ENCODE results near the gene S100A11.

Gene S100A11

DNA sequence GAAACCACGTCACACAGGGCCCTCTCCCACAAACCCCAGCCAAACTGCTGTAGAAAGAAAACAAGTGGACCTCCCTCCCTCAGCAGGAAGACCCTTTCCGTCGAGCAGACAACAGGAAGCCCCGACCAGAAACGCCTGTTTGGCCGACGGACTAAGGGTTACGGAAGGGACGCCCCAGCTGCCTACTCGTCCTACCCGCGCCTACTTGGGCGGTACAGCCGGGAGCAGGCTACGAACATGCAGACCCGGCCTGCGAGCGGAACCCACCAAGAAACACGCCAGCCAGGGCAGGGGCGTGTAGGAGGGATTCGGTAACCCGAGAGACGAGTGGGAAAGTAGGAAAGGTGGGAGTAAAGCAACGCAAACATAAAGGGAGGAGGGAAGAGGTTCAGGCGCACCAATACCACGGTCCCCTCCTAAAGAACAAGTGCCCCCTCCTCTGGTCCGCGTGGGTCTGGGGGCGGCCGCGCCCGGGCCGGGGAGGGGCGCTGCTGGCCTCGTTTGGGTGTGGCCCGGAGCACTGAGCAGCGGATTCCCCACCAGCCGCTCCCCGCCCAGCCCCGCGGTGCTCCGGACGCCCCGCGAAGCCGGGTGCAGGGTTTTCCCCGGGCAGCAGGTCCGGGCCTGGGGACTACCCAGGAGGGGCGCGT, 43.6 kb downstream of the S100A11 start:
- Histone ChIP-seq H3K36me3 (ENCODE audit: control insufficient read depth, insufficient read depth, low read length) (peaks cover 4% of the 10 kb centered on the region; the same call in 1 of the 2 replicates), H3K27me3 (ENCODE audit: control insufficient read depth, insufficient read depth, low read length) (no peaks in the 10 kb centered on the region), H3K4me1 (ENCODE audit: control insufficient read depth, insufficient read depth, low read length) (peaks cover 49% of the 10 kb centered on the region), H3K4me3 (ENCODE audit: low read depth, low read length) (peak overlapping the region; percentile 79), H3K27ac (ENCODE audit: low read depth, low read length) (peak overlapping the region; percentile 83; the same call in 1 of the 2 replicates), H3K9me3 (ENCODE audit: control insufficient read depth, insufficient read depth, low read depth, low read length) (no peaks in the 10 kb centered on the region), H3K9ac (ENCODE audit: low read length) (peak overlapping the region; percentile 97)

DNA sequence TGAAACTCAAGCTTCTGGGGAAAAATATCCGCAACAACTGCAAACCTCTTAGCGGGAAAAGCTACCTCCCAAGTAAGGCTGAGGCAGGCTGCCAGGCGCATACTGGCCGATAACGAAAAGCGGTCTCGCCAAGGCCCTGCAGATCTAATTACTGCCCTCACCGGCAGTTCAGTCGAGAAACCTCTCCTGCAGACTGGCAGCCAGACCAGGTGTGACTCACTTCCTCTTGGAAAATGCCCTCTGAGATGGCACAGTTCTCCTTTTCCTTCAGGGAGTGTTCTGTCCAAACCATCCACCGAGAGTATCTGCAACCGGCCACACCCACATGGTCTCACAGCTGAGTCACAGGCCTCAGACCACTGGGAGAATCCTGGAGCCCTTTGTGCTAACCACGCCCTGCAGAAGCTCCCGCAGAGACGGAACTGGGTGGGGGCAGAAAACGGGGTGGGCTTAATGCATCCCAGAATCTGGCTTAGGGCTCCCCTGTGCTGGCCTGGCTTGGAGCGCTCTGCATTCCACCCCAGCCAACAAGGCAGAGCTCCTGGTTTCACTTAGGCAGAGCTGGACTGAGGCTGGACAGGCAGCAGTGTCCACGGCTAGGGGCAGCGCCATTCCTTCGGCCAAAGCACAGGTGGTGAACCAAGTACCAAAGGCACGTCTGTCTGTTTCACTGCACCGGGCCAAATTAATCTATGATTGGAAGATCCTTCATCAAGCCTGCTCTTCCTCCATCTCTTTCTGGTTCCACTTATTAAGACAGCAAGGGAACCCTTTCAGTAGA, 44.3 kb downstream of the S100A11 start:
- Histone ChIP-seq H3K4me1 (ENCODE audit: control insufficient read depth, insufficient read depth, low read length) (peaks cover 54% of the 10 kb centered on the region), H3K27ac (ENCODE audit: low read depth, low read length) (peak overlapping the region; percentile 83; the same call in 1 of the 2 replicates), H3K9me3 (ENCODE audit: control insufficient read depth, insufficient read depth, low read depth, low read length) (no peaks in the 10 kb centered on the region), H3K9ac (ENCODE audit: low read length) (peak overlapping the region; percentile 97), H3K4me3 (ENCODE audit: low read depth, low read length) (peak overlapping the region; percentile 79), H3K36me3 (ENCODE audit: control insufficient read depth, insufficient read depth, low read length) (peaks cover 4% of the 10 kb centered on the region; the same call in 1 of the 2 replicates), H3K27me3 (ENCODE audit: control insufficient read depth, insufficient read depth, low read length) (no peaks in the 10 kb centered on the region)

GRCh38 chr1:151991663-151992302, 45.0 kb downstream of the S100A11 start:
- peak overlapping the region; percentile 97 for H3K9ac ChIP-seq (ENCODE audit: low read length)
- H3K9me3 ChIP-seq (ENCODE audit: control insufficient read depth, insufficient read depth, low read depth, low read length): no peaks in the 10 kb centered on the region
- H3K36me3 ChIP-seq (ENCODE audit: control insufficient read depth, insufficient read depth, low read length): peaks cover 4% of the 10 kb centered on the region; the same call in 1 of the 2 replicates
- peak overlapping the region; percentile 79 for H3K4me3 ChIP-seq (ENCODE audit: low read depth, low read length)
- H3K27ac ChIP-seq (ENCODE audit: low read depth, low read length): peak overlapping the region; percentile 52; the same call in 1 of the 2 replicates
- no peaks in the 10 kb centered on the region for H3K27me3 ChIP-seq (ENCODE audit: control insufficient read depth, insufficient read depth, low read length)
- H3K4me1 ChIP-seq (ENCODE audit: control insufficient read depth, insufficient read depth, low read length): peaks cover 54% of the 10 kb centered on the region

- H3K27me3 ChIP-seq (ENCODE audit: control insufficient read depth, insufficient read depth, low read length): no peaks in the 10 kb centered on the region
- peaks cover 60% of the 10 kb centered on the region for H3K4me1 ChIP-seq (ENCODE audit: control insufficient read depth, insufficient read depth, low read length)
- H3K4me3 ChIP-seq (ENCODE audit: low read depth, low read length): peak overlapping the region; percentile 79; the same call in 1 of the 2 replicates
- H3K9me3 ChIP-seq (ENCODE audit: control insufficient read depth, insufficient read depth, low read depth, low read length): no peaks in the 10 kb centered on the region
- H3K36me3 ChIP-seq (ENCODE audit: control insufficient read depth, insufficient read depth, low read length): peaks cover 14% of the 10 kb centered on the region
- peak overlapping the region; percentile 97 for H3K9ac ChIP-seq (ENCODE audit: low read length)
- H3K27ac ChIP-seq (ENCODE audit: low read depth, low read length): no peak overlapping the region
Observed at GRCh38 chr1:151990856-151991198, 46.0 kb downstream of the S100A11 start.

DNA sequence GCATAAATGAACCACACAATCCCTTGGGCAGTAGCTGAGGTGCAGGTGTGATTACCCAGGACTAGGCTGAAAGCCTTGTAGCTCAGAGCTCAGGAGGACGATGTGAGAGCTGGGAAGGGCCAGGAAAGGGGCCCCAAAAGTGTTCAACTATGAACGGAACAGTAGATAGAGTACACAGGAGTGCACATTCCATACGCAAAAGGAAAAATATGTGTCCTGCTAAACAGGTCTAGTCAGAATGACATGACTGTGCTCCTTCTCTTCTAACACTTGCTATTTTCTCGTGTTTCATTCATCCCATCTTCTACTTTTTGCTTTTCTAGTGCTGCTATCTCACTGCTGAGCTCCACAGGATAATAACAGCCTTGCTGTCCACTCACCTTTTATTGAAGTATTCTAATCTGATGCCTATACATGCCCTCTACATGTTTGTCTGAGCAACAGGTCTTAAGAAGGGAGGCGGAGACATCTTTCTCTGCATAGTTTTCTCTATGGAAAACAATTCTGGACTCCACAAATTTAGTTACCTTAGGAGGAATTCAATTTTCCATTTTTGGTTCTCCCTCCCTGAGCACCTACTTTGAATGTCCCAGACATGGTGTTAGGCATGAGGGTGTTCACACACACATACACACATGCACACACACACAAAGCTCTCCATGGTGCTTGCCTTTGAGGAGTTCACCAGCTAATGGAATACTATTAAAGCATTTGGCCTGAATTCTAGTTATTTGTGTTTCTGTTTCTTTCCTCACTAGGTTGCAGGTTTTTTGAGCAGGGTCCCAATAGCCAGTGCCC, 46.5 kb downstream of the S100A11 start:
- Histone ChIP-seq H3K27me3 (ENCODE audit: control insufficient read depth, insufficient read depth, low read length) (no peaks in the 10 kb centered on the region), H3K4me3 (ENCODE audit: low read depth, low read length) (no peak overlapping the region; the same call in 1 of the 2 replicates), H3K27ac (ENCODE audit: low read depth, low read length) (no peak overlapping the region), H3K36me3 (ENCODE audit: control insufficient read depth, insufficient read depth, low read length) (peaks cover 19% of the 10 kb centered on the region), H3K9ac (ENCODE audit: low read length) (peak overlapping the region; percentile 97), H3K9me3 (ENCODE audit: control insufficient read depth, insufficient read depth, low read depth, low read length) (no peaks in the 10 kb centered on the region), H3K4me1 (ENCODE audit: control insufficient read depth, insufficient read depth, low read length) (peaks cover 55% of the 10 kb centered on the region)

GRCh38 chr1:151989211-151989862, 47.5 kb downstream of the S100A11 start:
- H3K9me3 ChIP-seq (ENCODE audit: control insufficient read depth, insufficient read depth, low read depth, low read length): no peaks in the 10 kb centered on the region
- H3K27me3 ChIP-seq (ENCODE audit: control insufficient read depth, insufficient read depth, low read length): no peaks in the 10 kb centered on the region
- peaks cover 51% of the 10 kb centered on the region for H3K4me1 ChIP-seq (ENCODE audit: control insufficient read depth, insufficient read depth, low read length)
- H3K4me3 ChIP-seq (ENCODE audit: low read depth, low read length): peak overlapping the region; percentile 19; the same call in 1 of the 2 replicates
- peak overlapping the region; percentile 97 for H3K9ac ChIP-seq (ENCODE audit: low read length)
- H3K36me3 ChIP-seq (ENCODE audit: control insufficient read depth, insufficient read depth, low read length): peaks cover 28% of the 10 kb centered on the region
- peak overlapping the region; percentile 30; the same call in 1 of the 2 replicates for H3K27ac ChIP-seq (ENCODE audit: low read depth, low read length)

DNA sequence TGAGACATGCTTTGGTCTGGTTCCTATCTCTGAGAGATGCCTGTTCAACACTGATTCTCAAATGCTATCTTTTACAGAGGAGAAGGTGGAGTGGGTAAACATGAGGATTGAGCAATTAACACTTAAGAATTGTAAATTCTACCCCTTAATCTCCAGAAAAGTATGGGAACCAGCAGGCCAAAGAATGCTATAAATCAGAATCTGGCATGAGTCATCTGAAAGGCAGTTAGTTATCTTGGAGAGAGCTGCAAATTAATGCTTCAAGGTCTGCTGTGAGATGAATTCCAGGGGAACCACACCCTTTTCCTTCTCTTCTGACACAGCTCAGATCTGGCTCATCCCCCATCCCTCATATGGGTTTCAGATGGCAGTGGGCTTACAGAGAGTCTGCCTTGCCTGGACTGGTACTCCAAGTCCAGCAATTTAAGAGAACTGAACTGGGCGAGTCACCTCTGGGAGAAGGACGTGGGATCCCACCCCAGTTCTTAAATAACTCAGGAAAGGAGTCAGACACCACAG, 48.3 kb downstream of the S100A11 start:
- Histone ChIP-seq H3K9ac (ENCODE audit: low read length) (peak overlapping the region; percentile 97), H3K36me3 (ENCODE audit: control insufficient read depth, insufficient read depth, low read length) (peaks cover 37% of the 10 kb centered on the region), H3K27me3 (ENCODE audit: control insufficient read depth, insufficient read depth, low read length) (no peaks in the 10 kb centered on the region), H3K9me3 (ENCODE audit: control insufficient read depth, insufficient read depth, low read depth, low read length) (no peaks in the 10 kb centered on the region), H3K4me1 (ENCODE audit: control insufficient read depth, insufficient read depth, low read length) (peaks cover 51% of the 10 kb centered on the region), H3K4me3 (ENCODE audit: low read depth, low read length) (no peak overlapping the region; the same call in 1 of the 2 replicates), H3K27ac (ENCODE audit: low read depth, low read length) (peak overlapping the region; percentile 30; the same call in 1 of the 2 replicates)

GRCh38 chr1:151986501-151987190, 50.2 kb downstream of the S100A11 start:
- no peaks in the 10 kb centered on the region for H3K27me3 ChIP-seq (ENCODE audit: control insufficient read depth, insufficient read depth, low read length)
- H3K4me1 ChIP-seq (ENCODE audit: control insufficient read depth, insufficient read depth, low read length): peaks cover 45% of the 10 kb centered on the region
- H3K4me3 ChIP-seq (ENCODE audit: low read depth, low read length): no peak overlapping the region

GRCh38 chr1:151985768-151986167, 51.0 kb downstream of the S100A11 start:
- peaks cover 61% of the 10 kb centered on the region for H3K36me3 ChIP-seq (ENCODE audit: control insufficient read depth, insufficient read depth, low read length)
- H3K4me3 ChIP-seq (ENCODE audit: low read depth, low read length): no peak overlapping the region
- H3K27me3 ChIP-seq (ENCODE audit: control insufficient read depth, insufficient read depth, low read length): no peaks in the 10 kb centered on the region
- H3K4me1 ChIP-seq (ENCODE audit: control insufficient read depth, insufficient read depth, low read length): peaks cover 36% of the 10 kb centered on the region
- no peaks in the 10 kb centered on the region for H3K9me3 ChIP-seq (ENCODE audit: control insufficient read depth, insufficient read depth, low read depth, low read length)
- no peak overlapping the region for H3K27ac ChIP-seq (ENCODE audit: low read depth, low read length)
- no peak overlapping the region for H3K9ac ChIP-seq (ENCODE audit: low read length)

More at GRCh38 chr1:151986501-151987190, 50.2 kb downstream of the S100A11 start:
- no peak overlapping the region for H3K9ac ChIP-seq (ENCODE audit: low read length)
- H3K9me3 ChIP-seq (ENCODE audit: control insufficient read depth, insufficient read depth, low read depth, low read length): no peaks in the 10 kb centered on the region
- H3K27ac ChIP-seq (ENCODE audit: low read depth, low read length): no peak overlapping the region
- H3K36me3 ChIP-seq (ENCODE audit: control insufficient read depth, insufficient read depth, low read length): peaks cover 52% of the 10 kb centered on the region
